Coronary artery (tissue), 2 donors: ENCODE results near the gene URGCP.

Experiments
- DNase-seq: peaks from one replicate; pipeline ENCODE4 v3.0.0-alpha.2; 2017; ENCODE audit warnings: low spot score
- H3K27ac ChIP-seq, 2 donors: fragments of 200-600 bp; sonication (generic); one replicate each; pipeline ENCODE4 v1.5.1; 2016 to 2019
- H3K4me3 ChIP-seq: fragments of 200-600 bp; sonication (generic); 2 replicates; pipeline ENCODE4 v1.5.1; 2016; ENCODE audit warnings: mild to moderate bottlenecking, moderate library complexity
- TF ChIP-seq, protein P1 (sequence below): fragments of 200-600 bp; sonication (generic); IDR thresholded peaks from one replicate; pipeline ENCODE4 v1.5.1; 2019; ENCODE audit warnings: antibody characterized with exemption

URGCP gene

DNA sequence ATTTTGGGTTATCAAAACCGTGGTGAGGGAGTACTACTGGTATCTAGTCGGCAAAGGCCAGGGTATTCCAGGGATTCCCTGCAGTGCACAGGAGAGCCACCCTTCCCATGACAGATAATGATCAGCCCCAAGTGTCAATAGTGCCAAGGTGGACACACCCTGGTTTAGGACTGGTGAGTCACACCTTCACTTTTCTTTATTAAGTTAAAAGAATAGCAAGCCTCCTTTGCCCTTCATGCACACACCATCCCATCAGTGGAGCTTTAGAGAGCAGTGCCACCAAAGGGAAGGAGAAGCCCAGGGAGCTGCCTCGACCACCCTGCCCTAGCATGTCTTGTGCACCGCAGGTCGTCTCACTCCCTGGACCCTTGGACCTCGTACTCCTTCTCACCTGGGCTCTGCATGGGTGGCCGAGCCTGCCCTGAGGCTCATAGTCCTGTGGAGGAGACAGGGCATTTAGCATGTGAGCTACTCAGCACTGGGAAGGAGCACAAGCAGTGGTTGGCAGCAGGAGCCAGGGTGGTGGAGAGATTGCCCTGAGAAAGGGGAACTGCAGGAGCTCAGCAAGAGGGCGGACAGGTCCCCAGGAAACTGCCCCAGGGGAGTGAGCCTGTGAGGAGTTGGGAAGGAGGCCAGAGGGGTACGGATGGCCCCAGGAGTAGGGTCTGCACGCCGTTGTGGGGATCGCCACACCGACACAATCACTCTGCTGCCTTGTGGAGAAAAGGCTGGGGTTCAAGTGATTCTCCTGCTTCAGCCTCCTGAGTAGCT, 37.2 kb upstream of the URGCP start:
- H3K4me3 ChIP-seq = no peak overlapping the region
- TF ChIP-seq, protein P1, sequence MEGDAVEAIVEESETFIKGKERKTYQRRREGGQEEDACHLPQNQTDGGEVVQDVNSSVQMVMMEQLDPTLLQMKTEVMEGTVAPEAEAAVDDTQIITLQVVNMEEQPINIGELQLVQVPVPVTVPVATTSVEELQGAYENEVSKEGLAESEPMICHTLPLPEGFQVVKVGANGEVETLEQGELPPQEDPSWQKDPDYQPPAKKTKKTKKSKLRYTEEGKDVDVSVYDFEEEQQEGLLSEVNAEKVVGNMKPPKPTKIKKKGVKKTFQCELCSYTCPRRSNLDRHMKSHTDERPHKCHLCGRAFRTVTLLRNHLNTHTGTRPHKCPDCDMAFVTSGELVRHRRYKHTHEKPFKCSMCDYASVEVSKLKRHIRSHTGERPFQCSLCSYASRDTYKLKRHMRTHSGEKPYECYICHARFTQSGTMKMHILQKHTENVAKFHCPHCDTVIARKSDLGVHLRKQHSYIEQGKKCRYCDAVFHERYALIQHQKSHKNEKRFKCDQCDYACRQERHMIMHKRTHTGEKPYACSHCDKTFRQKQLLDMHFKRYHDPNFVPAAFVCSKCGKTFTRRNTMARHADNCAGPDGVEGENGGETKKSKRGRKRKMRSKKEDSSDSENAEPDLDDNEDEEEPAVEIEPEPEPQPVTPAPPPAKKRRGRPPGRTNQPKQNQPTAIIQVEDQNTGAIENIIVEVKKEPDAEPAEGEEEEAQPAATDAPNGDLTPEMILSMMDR = no peak
- no peak overlapping the region for H3K27ac ChIP-seq
- no peak for DNase-seq

DNA sequence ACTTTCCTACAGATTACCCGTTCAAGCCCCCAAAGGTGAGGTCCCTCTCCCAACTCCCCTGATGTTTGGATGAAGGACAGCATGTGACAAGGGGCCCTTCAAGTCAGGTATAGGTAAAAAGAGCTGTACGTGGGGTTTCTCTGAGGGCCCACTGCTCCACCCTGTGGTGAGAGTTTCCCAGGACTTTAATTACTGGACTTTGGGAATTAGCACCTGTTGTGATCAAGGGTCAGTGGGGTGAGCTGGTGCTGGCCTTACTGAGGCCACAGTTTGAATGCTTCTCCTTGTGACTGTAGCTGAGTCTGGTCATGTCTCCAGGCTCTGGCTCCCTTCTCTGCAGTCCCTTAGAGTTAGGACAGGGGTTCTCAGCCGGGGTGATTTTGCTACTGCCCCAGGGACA, 36.6 kb upstream of the URGCP start:
- no peak overlapping the region for H3K27ac ChIP-seq
- H3K4me3 ChIP-seq = no peak overlapping the region
- no peak for DNase-seq
- TF ChIP-seq, protein P1 = no peak

DNA sequence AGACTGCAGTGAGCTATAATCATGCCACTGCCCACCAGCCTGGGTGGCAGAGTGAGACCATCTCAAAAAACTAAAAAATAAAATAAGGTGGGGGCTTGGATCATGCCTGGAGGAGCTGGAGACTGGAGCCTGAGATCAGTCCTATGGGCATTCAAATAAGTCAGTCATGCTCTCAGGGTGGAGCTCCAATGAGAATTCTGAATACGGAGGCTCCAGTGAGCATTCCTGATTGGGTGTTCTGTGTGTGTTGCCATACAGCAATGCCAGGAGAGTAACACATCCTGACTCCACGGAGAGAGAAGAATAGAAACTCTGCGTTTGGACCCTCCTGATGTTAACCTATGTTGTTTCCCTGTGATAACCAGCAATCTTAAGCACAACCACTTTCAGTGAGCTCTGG, 35.9 kb upstream of the URGCP start:
- no peak for DNase-seq
- Histone ChIP-seq H3K4me3 (no peak overlapping the region), H3K27ac (no peak overlapping the region)
- TF ChIP-seq, protein P1 = no peak

GRCh38 chr7:43938892-43939482, 32.6 kb upstream of the URGCP start:
- Histone ChIP-seq H3K4me3 (no peak overlapping the region), H3K27ac (no peak overlapping the region)
- DNase-seq = no peak
- TF ChIP-seq, protein P1 = no peak

- Histone ChIP-seq H3K27ac (no peak overlapping the region), H3K4me3 (no peak overlapping the region)
- DNase-seq = no peak
- TF ChIP-seq, protein P1 = no peak
Measured at GRCh38 chr7:43937444-43937843, 31.0 kb upstream of the URGCP start.

DNA sequence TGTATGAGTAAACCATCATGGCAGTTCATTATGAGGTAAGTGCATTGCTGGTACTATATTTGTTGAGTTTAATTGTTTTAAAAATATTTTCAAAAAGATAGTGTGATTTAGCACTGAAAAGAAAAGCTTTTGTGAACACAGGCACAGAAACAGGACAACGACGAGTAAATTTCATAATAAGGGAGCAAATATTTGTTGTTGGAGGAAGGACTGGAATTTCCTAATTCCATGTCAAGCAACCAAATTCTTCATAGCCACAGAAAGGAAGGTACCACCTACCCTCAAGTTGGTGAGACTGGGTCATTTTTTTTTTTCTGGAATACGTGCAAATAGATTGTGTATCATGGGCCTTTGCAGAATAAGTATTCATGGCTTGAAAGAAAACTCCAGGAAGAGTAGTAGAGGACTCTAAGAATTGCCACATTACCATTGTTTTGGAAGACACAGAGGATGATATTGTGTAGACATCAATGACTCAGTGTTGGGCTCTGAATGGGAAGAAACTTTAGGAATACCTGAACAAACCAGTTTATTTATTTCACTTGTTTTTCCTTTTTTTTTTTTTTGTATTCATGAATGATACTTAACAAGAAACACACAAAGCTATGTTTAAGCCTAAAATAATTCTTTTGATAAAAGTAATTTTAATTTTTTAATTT, 27.6 kb upstream of the URGCP start:
- no peak overlapping the region for H3K27ac ChIP-seq
- TF ChIP-seq, protein P1 = no peak
- no peak overlapping the region for H3K4me3 ChIP-seq
- DNase-seq = no peak
